H9 (cell line): Measurements from ENCODE around the gene SEC61B. TPM values are rescaled to one million over a fixed set of nuclear protein-coding genes. Genes with fewer than 3 reads are reported as not detected.

Experiments
- DNase-seq: peaks from one replicate; pipeline ENCODE4 v3.0.0-alpha.2; 2017
- H2AFZ ChIP-seq: one replicate; pipeline ENCODE4 v1.6.1; 2013; ENCODE audit warnings: mild to moderate bottlenecking, low read length, control low read depth, moderate library complexity
- H2AK5ac ChIP-seq: 2 replicates; pipeline ENCODE4 v1.6.1; 2013; ENCODE audit warnings: low read length, control low read depth, mixed read lengths; ENCODE audit not compliant: insufficient read length
- H2BK120ac ChIP-seq: one replicate; pipeline ENCODE4 v1.6.1; 2013; ENCODE audit warnings: low read depth, mild to moderate bottlenecking, low read length, control low read depth, inconsistent platforms; ENCODE audit not compliant: poor library complexity, severe bottlenecking
- H2BK12ac ChIP-seq: 2 replicates; pipeline ENCODE4 v1.6.1; 2013; ENCODE audit warnings: low read length, control low read depth, mixed read lengths, low read depth; ENCODE audit not compliant: insufficient read length
- H2BK15ac ChIP-seq: 2 replicates; pipeline ENCODE4 v1.6.1; 2013; ENCODE audit warnings: low read depth, low read length, control low read depth
- H2BK20ac ChIP-seq: one replicate; pipeline ENCODE4 v1.6.1; 2013; ENCODE audit warnings: low read depth, mild to moderate bottlenecking, low read length, control low read depth, inconsistent platforms; ENCODE audit not compliant: poor library complexity, severe bottlenecking
- H2BK5ac ChIP-seq: 2 replicates; pipeline ENCODE4 v1.6.1; 2013; ENCODE audit warnings: low read length, control low read depth, mixed read lengths; ENCODE audit not compliant: insufficient read length
- H3K14ac ChIP-seq: 2 replicates; pipeline ENCODE4 v1.6.1; 2013; ENCODE audit warnings: low read length, control low read depth; ENCODE audit not compliant: insufficient read depth
- H3K18ac ChIP-seq: 2 replicates; pipeline ENCODE4 v1.6.1; 2013; ENCODE audit warnings: low read depth, mild to moderate bottlenecking, mixed read lengths, low read length, control low read depth; ENCODE audit not compliant: insufficient read length
- H3K23ac ChIP-seq: 2 replicates; pipeline ENCODE4 v1.6.1; 2013; ENCODE audit warnings: low read length, control low read depth, mixed read lengths, low read depth; ENCODE audit not compliant: insufficient read length
- H3K23me2 ChIP-seq: 2 replicates; pipeline ENCODE4 v1.6.1; 2013; ENCODE audit warnings: low read depth, mild to moderate bottlenecking, mixed read lengths, low read length, control low read depth; ENCODE audit not compliant: insufficient read length, poor library complexity, severe bottlenecking
- H3K27ac ChIP-seq: 2 replicates; pipeline ENCODE4 v1.5.1; 2013; ENCODE audit warnings: low read length, control low read depth, mixed read lengths, low read depth; ENCODE audit not compliant: insufficient read length
- H3K27me3 ChIP-seq: 2 replicates; pipeline ENCODE4 v1.6.1; 2013; ENCODE audit warnings: low read length, control low read depth, inconsistent platforms; ENCODE audit not compliant: insufficient read depth
- H3K4ac ChIP-seq: 2 replicates; pipeline ENCODE4 v1.6.1; 2013; ENCODE audit warnings: low read depth, mild to moderate bottlenecking, control low read depth, inconsistent platforms, low read length, moderate library complexity
- H3K4me1 ChIP-seq: 2 replicates; pipeline ENCODE4 v1.6.1; 2013; ENCODE audit warnings: low read length, control low read depth, inconsistent platforms; ENCODE audit not compliant: insufficient read depth
- H3K4me2 ChIP-seq: 2 replicates; pipeline ENCODE4 v1.6.1; 2013; ENCODE audit warnings: low read length, control low read depth, mixed read lengths; ENCODE audit not compliant: insufficient read length, insufficient read depth
- H3K56ac ChIP-seq: 2 replicates; pipeline ENCODE4 v1.6.1; 2013; ENCODE audit warnings: low read depth, mild to moderate bottlenecking, mixed read lengths, low read length, control low read depth; ENCODE audit not compliant: insufficient read length
- H3K79me1 ChIP-seq: 2 replicates; pipeline ENCODE4 v1.6.1; 2013; ENCODE audit warnings: low read depth, mild to moderate bottlenecking, moderate library complexity, low read length, control low read depth, inconsistent platforms; ENCODE audit not compliant: insufficient read depth, poor library complexity, severe bottlenecking
- H3K79me2 ChIP-seq: 2 replicates; pipeline ENCODE4 v1.6.1; 2013; ENCODE audit warnings: low read length, control low read depth, inconsistent platforms; ENCODE audit not compliant: insufficient read depth
- H3K9ac ChIP-seq: 2 replicates; pipeline ENCODE4 v1.6.1; 2013; ENCODE audit warnings: low read length, control low read depth, mixed read lengths; ENCODE audit not compliant: insufficient read length; ENCODE audit errors: extremely low read depth
- H3K9me3 ChIP-seq: one replicate; pipeline ENCODE4 v1.6.1; 2013; ENCODE audit warnings: low read depth, low read length, inconsistent platforms; ENCODE audit not compliant: control insufficient read depth
- H3T11ph ChIP-seq: one replicate; pipeline ENCODE4 v1.6.1; 2013; ENCODE audit warnings: mild to moderate bottlenecking, low read length, control low read depth, inconsistent platforms
- H4K20me1 ChIP-seq: one replicate; pipeline ENCODE4 v1.6.1; 2013; ENCODE audit not compliant: control insufficient read depth, insufficient read length, insufficient read depth
- H4K5ac ChIP-seq: 2 replicates; pipeline ENCODE4 v1.6.1; 2013; ENCODE audit warnings: low read depth, mild to moderate bottlenecking, mixed read lengths, low read length, control low read depth; ENCODE audit not compliant: insufficient read length
- H4K8ac ChIP-seq: replicated peaks from 2 replicates; pipeline ENCODE4 v1.6.1; 2013; ENCODE audit warnings: low read length, control low read depth, mixed read lengths, low read depth; ENCODE audit not compliant: insufficient read length
- H4K91ac ChIP-seq: 2 replicates; pipeline ENCODE4 v1.6.1; 2013; ENCODE audit warnings: low read depth, mild to moderate bottlenecking, moderate library complexity, mixed read lengths, low read length, control low read depth; ENCODE audit not compliant: insufficient read length
- H3K27ac Mint-ChIP-seq, 3 experiments: 2 replicates in 2 of 3; 3 replicates in 1 of 3; pipeline ENCODE4 v1.8.0; 2020 to 2021; ENCODE audit warnings: mixed read lengths in 3 of 3, mild to moderate bottlenecking in 1 of 3, moderate library complexity in 1 of 3
- H3K27me3 Mint-ChIP-seq: 2 replicates; pipeline ENCODE4 v1.8.0; 2021; ENCODE audit warnings: low read depth, mild to moderate bottlenecking, moderate library complexity, mixed read lengths
- H3K36me3 Mint-ChIP-seq, 3 experiments: 2 replicates in 2 of 3; 3 replicates in 1 of 3; pipeline ENCODE4 v1.8.0; 2020 to 2021; ENCODE audit warnings: low read depth in 3 of 3, mixed read lengths in 3 of 3; ENCODE audit not compliant: insufficient read depth in 1 of 3
- H3K4me1 Mint-ChIP-seq, 2 experiments: 2 replicates each; pipeline ENCODE4 v1.8.0; 2020; ENCODE audit warnings: mixed read lengths in 2 of 2
- H3K4me3 Mint-ChIP-seq, 2 experiments: 2 replicates in 1 of 2; 3 replicates in 1 of 2; pipeline ENCODE4 v1.8.0; 2020 to 2021; ENCODE audit warnings: mild to moderate bottlenecking in 2 of 2, mixed read lengths in 2 of 2, moderate library complexity in 1 of 2
- H3K9me3 Mint-ChIP-seq, 2 experiments: 2 replicates in 1 of 2; 3 replicates in 1 of 2; pipeline ENCODE4 v1.8.0; 2020; ENCODE audit warnings: mild to moderate bottlenecking in 2 of 2, mixed read lengths in 2 of 2, moderate library complexity in 1 of 2
- WGBS: extraction: QIAGEN DNeasy Blood & Tissue Kit; methylation state at CpG from one replicate; pipeline ENCODE4 v1.1.7; 2013; ENCODE audit warnings: missing lambda C conversion rate, low lambda C conversion rate, mixed read lengths; ENCODE audit not compliant: insufficient read length; ENCODE audit errors: extremely low coverage; 5-methylcytosine and 5-hydroxymethylcytosine counted together
- total RNA-seq: library from RNA; stranded (reverse); gene quantifications from 2 replicates; pipeline ENCODE4 v1.2.1, GENCODE V29; 2021
- TF ChIP-seq, protein P1 (sequence below): fragments of 200-600 bp; sonication (generic); conservative IDR thresholded peaks from 3 replicates; pipeline ENCODE4 v1.8.0; 2021; ENCODE audit warnings: antibody characterized with exemption, mild to moderate bottlenecking

SEC61B gene
- total RNA-seq, 1 experiment from 2014 or later: 142 TPM

GRCh38 chr9:99230206-99230605 lies 8.1 kb downstream of the SEC61B start:
- no peak overlapping the region for H4K91ac ChIP-seq
- no peak overlapping the region for H2BK5ac ChIP-seq
- Mint-ChIP-seq H3K4me3 (no peak overlapping the region), H3K9me3 (no peaks in the 10 kb centered on the region), H3K27ac (no peak overlapping the region), H3K27me3 (no peaks in the 10 kb centered on the region), H3K36me3 (peaks cover 4 to 33% (median 25%) of the 10 kb centered on the region in 3 experiments; a peak in 6 of 7 replicates), H3K4me1 (no peaks in the 10 kb centered on the region)
- no peak overlapping the region for H4K8ac ChIP-seq
- no peak overlapping the region for H3K56ac ChIP-seq
- no peak overlapping the region for H2BK15ac ChIP-seq
- H3K14ac ChIP-seq: no peak overlapping the region
- no peaks in the 10 kb centered on the region for H3K4me1 ChIP-seq
- H3K9me3 ChIP-seq: no peaks in the 10 kb centered on the region
- no peaks in the 10 kb centered on the region for H3K23me2 ChIP-seq
- H4K20me1 ChIP-seq: no peaks in the 10 kb centered on the region
- no peaks in the 10 kb centered on the region; the same call in 1 of the 2 replicates for H3K79me2 ChIP-seq
- H2BK120ac ChIP-seq: no peak overlapping the region
- no peak overlapping the region for H2AK5ac ChIP-seq
- H2BK12ac ChIP-seq: no peak overlapping the region
- no peak overlapping the region for H3K4me2 ChIP-seq
- TF ChIP-seq, protein P1, sequence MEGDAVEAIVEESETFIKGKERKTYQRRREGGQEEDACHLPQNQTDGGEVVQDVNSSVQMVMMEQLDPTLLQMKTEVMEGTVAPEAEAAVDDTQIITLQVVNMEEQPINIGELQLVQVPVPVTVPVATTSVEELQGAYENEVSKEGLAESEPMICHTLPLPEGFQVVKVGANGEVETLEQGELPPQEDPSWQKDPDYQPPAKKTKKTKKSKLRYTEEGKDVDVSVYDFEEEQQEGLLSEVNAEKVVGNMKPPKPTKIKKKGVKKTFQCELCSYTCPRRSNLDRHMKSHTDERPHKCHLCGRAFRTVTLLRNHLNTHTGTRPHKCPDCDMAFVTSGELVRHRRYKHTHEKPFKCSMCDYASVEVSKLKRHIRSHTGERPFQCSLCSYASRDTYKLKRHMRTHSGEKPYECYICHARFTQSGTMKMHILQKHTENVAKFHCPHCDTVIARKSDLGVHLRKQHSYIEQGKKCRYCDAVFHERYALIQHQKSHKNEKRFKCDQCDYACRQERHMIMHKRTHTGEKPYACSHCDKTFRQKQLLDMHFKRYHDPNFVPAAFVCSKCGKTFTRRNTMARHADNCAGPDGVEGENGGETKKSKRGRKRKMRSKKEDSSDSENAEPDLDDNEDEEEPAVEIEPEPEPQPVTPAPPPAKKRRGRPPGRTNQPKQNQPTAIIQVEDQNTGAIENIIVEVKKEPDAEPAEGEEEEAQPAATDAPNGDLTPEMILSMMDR: no peak
- WGBS: no CpG with 5 or more reads among the region's 3 CpGs
- H2AFZ ChIP-seq: no peak overlapping the region
- H3K9ac ChIP-seq: no peak overlapping the region
- no peak overlapping the region for H2BK20ac ChIP-seq
- H3K23ac ChIP-seq: no peak overlapping the region
- H3K79me1 ChIP-seq: no peaks in the 10 kb centered on the region
- H4K5ac ChIP-seq: no peak overlapping the region
- no peak for DNase-seq
- no peak overlapping the region for H3K18ac ChIP-seq
- no peak overlapping the region for H3K4ac ChIP-seq
- no peak overlapping the region for H3T11ph ChIP-seq
- H3K27me3 ChIP-seq: no peaks in the 10 kb centered on the region
- no peak overlapping the region for H3K27ac ChIP-seq
